A549 treated with AZD9567 at 1 μM for 4 hours (cell line): ENCODE measurements around the gene HYAL2. TPM values are rescaled to one million over a fixed set of nuclear protein-coding genes. Genes with fewer than 3 reads are reported as not detected.

ENCODE experiments used
- total RNA-seq: library from RNA; stranded (reverse); fragments of 200-300 nt; extraction: Qiagen RNA extraction; gene quantifications from 5 replicates; pipeline ENCODE4 v1.2.3, GENCODE V29; 2022; ENCODE audit not compliant: insufficient read depth

HYAL2 gene, protein sequence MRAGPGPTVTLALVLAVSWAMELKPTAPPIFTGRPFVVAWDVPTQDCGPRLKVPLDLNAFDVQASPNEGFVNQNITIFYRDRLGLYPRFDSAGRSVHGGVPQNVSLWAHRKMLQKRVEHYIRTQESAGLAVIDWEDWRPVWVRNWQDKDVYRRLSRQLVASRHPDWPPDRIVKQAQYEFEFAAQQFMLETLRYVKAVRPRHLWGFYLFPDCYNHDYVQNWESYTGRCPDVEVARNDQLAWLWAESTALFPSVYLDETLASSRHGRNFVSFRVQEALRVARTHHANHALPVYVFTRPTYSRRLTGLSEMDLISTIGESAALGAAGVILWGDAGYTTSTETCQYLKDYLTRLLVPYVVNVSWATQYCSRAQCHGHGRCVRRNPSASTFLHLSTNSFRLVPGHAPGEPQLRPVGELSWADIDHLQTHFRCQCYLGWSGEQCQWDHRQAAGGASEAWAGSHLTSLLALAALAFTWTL
- 26.8 to 33.6 TPM (median 30.4 TPM) in 5 replicates for total RNA-seq

DNA sequence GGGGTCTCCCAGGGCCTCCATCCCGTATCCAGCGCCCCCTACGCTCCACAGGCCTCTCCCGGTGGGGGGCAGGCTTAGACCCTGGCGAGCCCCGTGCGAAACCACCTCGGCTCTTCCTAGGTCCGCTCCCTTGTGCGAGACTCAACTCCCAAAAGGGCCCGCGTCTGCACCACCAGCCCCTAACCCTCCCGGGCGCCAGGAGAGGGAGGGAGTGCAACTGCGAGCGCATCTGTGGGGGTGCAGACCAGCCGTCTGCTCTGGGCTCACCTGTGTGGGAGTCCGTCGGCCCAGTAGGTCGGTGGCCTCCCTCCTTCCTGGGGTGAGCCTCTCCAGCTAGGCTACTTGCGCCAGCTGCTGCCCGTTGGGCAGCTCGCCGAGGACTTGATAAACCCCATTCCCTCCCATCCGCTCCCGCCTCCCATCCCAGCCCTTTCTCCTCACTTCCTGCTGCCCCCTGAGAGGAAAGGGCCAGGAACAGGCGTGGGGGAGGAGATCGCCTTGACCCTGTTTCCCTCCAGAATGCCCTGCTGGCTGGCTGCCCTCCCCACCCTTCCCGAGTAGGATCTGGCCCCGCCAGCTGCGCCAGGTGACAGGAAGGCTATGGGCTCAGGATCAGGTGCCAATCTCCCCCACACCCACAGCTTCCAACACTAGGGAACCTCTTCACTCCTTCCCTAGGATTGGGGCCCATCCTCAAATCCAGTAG is at the start of gene HYAL2:
HYAL2 (minus strand) TSS at position 360 of the 706 bp plus-strand sequence. CDS start 2,256 bp downstream, outside the sequence.

DNA sequence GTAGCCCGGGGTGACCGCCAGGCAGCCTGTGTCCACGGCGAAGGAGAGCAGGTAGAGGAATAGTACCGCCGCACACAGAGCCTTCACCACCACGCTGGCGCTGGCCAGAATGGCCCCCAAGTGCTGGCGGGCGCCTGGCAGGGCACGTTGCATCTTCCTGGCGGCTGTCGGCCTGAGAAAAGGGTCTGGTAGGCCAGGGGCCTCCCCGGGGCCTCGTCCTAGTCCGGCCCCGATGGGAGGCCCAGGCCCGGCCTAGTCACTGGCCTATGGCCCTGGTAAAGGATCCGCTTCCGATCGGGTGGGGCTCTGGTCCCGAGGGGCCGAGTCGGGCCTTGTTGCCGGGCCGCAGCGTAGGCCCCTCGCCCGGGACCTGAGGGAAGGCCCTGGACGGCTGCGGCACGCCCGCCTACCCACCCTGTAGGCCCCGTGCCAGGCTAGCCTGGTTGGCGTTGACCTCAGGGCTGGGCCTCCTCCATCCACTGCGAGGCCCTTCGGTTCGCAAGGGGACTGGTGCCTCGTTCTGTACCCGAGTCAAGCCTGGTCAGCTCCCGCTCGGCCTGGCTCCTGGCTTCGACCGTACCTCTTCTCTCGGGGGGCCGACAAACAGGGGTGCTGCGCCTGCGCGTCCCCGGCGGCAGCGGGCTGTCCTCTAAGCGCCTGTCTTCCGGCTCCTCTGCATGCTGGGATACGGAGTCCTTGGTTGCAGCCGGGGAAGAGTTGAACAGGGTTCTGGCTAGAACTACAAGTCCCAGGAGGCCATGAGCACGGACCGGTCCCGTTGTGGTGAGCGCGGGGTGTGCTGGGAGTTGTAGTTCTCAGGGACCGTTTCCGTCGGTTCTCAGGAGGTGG is 36.6 kb upstream of the HYAL2 start, which contains the start of gene TMEM115:
TMEM115 (minus strand) TSS at position 611 of the 849 bp plus-strand sequence; CDS start at position 153, 458 bp downstream.

DNA sequence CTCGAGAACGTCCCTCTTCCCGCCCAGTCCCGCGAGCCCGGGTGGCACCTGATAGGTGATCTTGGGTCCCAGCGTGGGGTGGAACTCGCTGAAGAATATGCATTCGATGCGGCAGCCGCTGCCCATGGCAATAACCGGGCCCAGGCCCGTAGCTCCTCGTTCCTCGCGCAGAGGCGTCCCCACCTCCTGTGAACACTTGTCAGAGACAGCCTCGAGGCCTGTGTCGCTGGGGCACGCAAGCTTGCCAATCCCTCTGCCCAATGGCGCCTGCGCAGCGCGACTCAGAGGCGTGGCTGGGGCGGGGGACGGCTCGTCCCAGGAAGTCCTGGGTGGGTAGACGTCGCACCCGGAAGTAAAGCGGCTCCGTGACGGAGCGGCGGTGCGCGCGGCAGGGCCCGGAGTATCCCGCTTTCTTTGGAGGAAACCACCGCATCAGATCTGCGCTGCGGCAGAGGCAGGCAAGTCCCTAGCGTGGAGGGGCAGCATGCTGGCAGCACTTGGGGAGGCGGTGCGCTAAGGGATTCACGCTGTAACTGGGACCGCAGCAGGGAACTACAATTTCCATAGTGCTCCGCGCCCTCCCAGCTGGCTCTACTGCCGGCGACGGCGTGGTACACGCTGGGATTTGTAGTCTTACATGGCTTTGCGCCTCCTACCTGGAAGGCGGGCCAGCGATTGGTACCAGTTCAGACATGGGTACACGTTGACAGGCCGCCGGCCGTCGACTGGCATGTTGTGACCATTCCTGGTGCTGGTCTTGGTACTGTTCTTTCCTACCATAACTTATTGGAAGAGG is 28.2 kb upstream of the HYAL2 start, which contains the start of the genes CYB561D2 and NPRL2:
CYB561D2 (plus strand) TSS at position 336 of the 796 bp plus-strand sequence. CDS start 572 bp downstream, outside the sequence.
NPRL2 (minus strand) TSS at position 249 of the 796 bp plus-strand sequence; CDS start at position 126, 123 bp downstream.

DNA sequence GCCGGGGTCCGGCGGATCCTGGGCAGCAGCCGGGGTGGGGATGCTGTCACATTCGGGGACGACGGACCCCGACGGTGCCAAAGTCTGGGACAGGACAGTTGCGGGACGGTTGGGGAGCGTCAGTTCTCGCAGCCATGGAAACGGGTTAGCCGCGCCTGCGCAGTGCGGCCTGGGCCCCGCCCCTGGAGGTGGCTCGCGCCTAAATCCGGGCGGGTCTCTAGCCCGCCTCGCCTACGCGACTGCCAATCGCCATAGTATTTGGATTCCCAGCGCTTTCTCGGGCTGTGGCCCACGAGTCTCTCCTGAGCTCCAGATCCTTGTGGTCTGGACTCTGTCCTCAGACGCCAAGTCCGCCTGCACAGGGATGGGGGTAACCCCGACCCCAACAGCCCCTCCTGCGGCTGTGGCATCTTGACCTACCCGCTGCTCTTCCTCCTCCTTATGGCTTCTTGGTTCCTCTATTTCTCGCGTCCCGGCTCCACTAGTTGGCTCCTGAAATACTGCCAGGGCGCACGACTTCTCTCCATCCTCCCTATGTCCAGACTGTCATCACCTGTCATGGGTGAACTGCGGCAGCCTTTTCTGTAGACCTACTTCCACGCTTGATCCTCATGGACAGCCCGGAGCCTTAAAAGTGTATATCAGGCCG is 23.2 kb upstream of the HYAL2 start, which contains the start of gene ZMYND10:
ZMYND10 (minus strand) TSS at position 147 of the 649 bp plus-strand sequence. CDS start 153 bp downstream, outside the sequence.

DNA sequence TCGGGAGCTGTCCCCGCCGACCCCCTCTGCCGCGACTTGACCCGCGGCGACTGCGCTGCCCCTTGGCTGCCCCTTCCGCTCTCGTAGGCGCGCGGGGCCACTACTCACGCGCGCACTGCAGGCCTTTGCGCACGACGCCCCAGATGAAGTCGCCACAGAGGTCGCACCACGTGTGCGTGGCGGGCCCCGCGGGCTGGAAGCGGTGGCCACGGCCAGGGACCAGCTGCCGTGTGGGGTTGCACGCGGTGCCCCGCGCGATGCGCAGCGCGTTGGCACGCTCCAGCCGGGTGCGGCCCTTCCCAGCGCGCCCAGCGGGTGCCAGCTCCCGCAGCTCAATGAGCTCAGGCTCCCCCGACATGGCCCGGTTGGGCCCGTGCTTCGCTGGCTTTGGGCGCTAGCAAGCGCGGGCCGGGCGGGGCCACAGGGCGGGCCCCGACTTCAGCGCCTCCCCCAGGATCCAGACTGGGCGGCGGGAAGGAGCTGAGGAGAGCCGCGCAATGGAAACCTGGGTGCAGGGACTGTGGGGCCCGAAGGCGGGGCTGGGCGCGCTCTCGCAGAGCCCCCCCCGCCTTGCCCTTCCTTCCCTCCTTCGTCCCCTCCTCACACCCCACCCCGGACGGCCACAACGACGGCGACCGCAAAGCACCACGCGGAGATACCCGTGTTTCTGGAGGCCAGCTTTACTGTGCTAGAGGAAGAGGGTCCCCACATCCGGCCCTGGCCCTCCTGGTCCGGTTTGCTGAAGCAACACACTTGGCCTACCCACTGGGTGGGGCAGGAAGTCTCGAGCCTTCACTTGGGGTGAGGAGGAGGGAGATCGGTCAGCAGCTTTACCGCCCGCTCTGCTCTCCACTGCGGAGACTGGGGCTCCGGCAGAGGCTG is 18.1 kb upstream of the HYAL2 start, which contains the start of gene RASSF1:
RASSF1 (minus strand) TSS at position 389 of the 882 bp plus-strand sequence; CDS start at position 358, 31 bp downstream.

DNA sequence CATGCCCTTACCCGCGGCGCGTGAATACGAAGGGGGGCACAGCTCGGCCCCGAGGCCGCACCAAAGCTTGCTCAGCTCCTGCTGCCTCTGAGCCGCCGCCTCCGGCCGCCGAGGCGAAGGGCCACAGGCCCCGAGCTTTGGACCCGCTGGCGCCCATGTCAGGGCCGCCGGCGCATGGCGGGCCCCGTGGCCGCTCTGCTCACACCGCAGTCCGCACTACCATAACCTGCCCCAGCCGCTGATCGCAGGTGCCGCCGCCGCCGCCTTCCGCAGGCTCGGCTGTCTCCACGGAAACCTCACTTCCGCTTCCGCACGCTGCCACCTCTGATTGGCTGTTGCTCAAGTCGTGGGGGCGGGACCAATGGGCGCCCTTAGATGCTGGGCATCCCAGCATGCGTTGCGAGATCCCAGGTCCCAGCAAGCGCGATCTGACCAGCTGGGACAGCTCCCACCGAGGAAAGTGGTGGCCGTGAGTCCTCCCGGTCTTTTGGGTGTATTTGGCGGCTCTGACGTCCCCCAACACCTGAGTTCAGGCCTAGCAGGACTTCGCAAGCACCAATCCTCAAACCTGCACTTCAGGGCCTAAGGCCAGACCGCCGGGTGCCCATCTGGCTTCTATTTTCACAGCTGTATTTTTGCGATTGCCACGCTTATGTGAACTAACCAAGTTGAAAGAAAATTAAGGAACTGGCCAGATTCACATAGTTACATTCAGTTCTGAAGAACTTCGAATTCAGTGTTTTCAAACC is 5.6 kb upstream of the HYAL2 start, which contains the start of gene TUSC2:
TUSC2 (minus strand) TSS at position 281 of the 749 bp plus-strand sequence; CDS start at position 157, 124 bp downstream.

DNA sequence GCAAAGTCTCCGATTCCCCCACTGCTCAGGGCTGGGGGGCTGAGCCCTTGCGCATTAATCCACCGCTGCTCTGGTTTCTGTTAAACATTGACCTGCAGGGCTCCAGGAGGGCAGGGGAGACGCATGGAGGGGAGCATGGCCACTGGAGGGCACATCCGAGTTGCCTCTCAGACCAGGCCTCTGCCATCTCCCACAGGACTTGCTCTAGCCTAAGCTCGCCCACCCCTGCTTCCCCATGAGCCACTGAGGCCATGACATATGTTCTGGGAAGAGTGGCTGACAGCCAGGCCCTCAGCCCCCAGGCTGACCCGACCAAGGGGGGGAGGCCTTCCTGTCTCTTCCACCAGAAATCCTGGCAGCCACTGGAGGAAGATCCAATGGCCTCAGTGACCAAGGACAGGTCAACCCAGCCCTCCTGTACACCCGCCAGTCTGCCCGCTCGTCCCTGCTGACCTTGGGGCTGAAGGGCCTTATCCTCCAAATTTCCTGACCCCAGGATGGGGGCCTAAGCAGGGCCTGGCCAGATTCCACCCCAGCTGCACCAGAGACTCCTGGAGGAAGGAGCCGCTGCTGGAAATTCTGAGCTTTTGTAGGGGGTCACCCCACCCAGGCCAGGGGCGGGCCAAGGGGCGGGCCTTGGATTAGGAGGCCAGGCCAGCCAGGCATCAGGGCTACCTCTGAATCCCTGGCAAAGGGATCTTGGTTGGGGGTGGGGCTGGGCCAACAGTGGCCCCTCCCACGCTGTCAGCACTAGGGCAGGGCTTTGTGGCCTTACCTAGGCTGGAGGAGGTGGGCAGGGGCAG is 19.3 kb downstream of the HYAL2 start, which contains the start of gene HYAL1:
HYAL1 (minus strand) TSS at position 562 of the 803 bp plus-strand sequence. CDS start 618 bp downstream, outside the sequence.

DNA sequence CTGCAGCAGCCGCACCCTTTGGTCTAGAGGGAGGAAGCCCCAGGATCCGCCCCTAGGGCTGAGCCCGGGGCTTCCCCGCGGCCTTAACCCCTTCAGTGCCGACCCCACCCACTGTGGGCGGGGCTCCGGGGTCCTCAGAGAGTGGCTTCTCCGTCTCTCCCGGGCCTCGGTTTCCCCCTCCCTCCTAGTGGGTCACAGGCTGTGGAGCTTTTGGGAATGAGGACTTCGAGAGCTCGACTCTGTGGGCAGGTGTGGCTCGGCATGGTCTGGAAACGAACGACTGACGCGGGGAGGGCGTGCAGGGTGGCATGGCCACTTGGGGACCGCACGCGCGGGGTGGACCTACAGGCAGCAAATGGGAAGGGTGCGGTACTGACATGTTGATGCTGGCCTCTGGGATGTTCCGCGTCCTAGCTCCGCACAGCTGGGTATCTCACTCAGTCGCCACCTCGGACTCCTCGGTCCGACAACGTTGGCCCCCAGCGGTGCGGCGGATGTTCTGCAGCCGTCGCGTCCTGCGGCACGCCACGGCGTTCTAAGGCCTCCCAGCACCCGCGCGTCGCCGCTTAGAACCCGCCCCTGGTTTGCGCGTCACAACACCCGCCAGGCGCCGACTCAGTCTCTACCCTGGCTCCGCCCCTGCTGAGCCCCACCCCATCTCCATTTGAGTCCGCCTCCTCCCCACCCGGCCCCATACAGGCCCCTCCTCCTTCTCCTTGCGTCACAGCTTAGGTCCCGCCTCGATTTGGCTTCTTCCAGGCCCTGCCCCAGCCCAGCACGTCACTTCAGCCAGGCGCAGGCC is 23.5 kb downstream of the HYAL2 start, which contains the start of the genes HYAL3 and NAA80:
HYAL3 (minus strand) TSS at position 570 of the 802 bp plus-strand sequence. CDS start 3,803 bp downstream, outside the sequence.
NAA80 (minus strand) TSS at position 570 of the 802 bp plus-strand sequence. CDS start 1,942 bp downstream, outside the sequence.

DNA sequence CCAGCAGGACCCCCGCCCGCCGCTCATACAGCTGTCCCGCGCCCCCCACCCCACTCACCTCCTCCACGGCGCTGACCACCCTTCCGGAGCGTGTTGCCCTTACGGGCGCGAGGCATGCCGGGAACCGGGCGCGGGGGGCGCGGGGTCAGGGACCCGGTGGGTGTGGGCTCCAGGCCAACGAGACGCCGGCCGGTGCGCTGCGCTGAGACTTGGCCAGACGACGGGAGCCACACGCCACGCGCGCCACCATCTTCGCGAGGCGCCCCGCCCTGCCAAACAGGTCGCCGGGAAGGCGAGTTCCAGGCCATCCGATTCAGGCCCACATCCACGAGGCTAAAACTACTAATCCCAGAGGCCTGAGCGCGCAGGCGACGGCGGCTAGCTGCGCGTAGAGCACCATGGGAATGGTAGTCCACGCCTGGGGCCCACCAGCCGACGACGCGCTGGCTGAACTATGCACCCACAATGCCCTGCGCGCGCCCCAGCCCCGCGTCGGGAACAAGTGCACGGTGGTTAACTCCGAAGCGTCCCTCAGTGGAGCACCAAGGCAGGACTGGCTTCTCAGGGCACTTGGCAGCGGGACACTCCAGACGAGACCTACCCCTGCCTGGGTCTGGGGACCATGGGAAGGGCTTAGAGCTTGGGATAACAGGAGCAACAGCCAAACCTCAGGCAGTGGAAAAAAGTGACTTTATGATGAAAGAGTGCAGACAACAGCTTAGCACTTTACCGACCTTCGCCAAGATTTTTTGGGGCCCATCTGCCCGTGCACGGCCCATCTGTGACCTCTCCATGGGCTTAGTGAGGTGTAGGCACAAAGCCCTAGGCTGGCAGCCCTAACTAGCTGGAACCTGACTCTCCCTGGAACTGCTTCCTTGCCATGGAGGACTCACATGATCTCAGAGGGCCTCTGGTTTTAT is 30.1 kb downstream of the HYAL2 start, which contains the start of gene IFRD2:
IFRD2 (minus strand) TSS at position 271 of the 920 bp plus-strand sequence; CDS start at position 116, 155 bp downstream.

DNA sequence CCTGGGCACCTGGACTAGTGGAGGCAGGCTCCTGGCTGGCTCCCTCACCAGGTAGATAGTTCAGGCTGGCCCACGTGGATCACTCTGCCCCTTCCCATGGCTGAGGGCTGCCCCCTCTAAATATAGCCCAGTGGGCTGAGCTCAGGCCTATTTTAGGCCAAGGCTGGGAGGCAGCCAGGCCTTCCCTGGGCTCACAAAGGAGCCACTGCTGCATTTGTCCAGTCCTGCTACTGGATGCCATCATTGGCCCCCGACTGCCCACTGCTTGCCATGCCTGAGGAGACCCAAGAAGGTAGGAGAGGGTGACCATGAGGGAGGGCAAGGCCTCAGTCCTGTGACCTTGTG is 43.7 kb downstream of the HYAL2 start, which contains the start of gene LSMEM2:
LSMEM2 (plus strand) TSS at position 208 of the 345 bp plus-strand sequence; CDS start at position 235, 27 bp downstream.

DNA sequence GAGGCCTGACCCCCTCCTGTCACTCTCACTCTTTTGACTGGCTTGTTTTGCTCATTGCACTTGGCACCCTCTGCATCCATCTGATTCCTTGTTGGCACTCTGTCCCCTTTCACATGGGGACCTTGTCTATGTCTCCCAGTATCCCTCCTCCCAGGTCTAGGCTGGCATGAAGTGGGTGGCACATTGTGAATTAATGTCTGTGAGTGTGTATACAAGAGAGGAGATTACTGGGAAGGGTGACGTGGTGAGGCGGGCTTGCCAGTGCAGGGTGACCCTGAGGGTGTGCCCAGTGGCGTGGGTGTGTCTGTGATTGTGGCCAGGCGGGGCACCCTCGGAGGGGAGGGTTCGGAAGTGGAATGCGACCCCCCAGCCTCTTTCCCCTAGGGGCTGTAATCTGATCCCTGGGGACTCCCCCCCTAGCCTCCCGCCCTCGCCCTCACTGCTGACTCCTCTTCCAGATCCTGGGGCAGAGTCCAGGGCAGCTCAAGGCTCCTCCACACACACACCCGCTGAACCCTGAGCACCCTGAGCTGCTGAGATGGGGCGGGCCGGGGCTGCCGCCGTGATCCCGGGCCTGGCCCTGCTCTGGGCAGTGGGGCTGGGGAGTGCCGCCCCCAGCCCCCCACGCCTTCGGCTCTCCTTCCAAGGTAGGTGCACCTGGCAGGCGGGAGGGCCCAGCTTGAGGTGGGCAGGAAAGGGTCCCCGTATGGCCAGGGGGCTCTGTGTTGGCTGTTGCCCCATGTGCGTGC is 53.7 kb downstream of the HYAL2 start, which contains the start of gene SEMA3B:
SEMA3B (plus strand) TSS at position 445 of the 749 bp plus-strand sequence; CDS start at position 539, 94 bp downstream.

